AG04449 (cell line): ENCODE results near the gene RPS21.
"Not testable (repeated sequence)": the region's sequence is repeated elsewhere in the genome, so short reads cannot be mapped to it uniquely, and the experiment has no call there.

Experiments used
- CTCF ChIA-PET: fragments of 350-600 bp; formaldehyde crosslinking; extraction: SDS; loops from one replicate; lab custom pipeline; 2021; ENCODE audit warnings: antibody characterized with exemption; lab: Yijun Ruan, JAX
- POLR2A ChIA-PET: fragments of 400-600, 350-600 bp; formaldehyde crosslinking; extraction: SDS; loops from one replicate; lab custom pipeline; 2020; ENCODE audit warnings: antibody characterized with exemption, inconsistent platforms; lab: Yijun Ruan, JAX
- DNase-seq: peaks from one replicate; pipeline ENCODE4 v3.0.0-alpha.2; 2010; ENCODE audit warnings: low read depth, low spot score
- H3K4me3 ChIP-seq: 2 replicates; pipeline ENCODE4 v1.5.1; 2011; ENCODE audit warnings: low read depth, mild to moderate bottlenecking, control low read depth, low read length
- CTCF ChIP-seq: IDR thresholded peaks from one replicate; pipeline ENCODE4 v1.5.1; 2011; ENCODE audit warnings: mild to moderate bottlenecking, moderate library complexity, low read length, control low read depth, inconsistent platforms; ENCODE audit not compliant: insufficient read depth; ENCODE audit errors: missing control alignments

Gene RPS21

DNA sequence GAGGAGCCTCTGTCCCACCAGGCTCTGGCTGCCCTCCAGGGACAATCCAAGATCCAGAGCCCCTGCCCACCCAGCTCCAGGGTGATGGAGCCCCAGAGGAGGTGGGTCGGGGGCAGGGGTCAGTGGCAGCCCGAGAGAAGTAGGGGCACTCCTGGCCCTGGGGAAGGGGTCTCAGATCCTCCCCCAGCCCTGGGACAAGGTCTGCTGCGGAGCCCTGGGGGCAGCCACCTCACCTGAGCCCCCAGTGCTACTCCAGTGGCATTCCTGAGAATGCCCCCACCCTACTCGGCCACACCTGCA is 17.1 kb upstream of the RPS21 start:
- POLR2A ChIA-PET, result no interaction called here
- CTCF ChIA-PET, result interaction anchor here (0.5 to 4.9 kb wide), 8 partner anchors 9 to 842 kb away, joined by 3 to 27 read pairs (median 5); partner anchors contain the start of genes ADRM1 and RPS21
- H3K4me3 ChIP-seq, result no peak overlapping the region

GRCh38 chr20:62370115-62370806 is 16.6 kb upstream of the RPS21 start:
- no peak for DNase-seq
- ChIA-PET POLR2A (no interaction called here), CTCF (interaction anchor here (0.5 to 4.9 kb wide), 6 partner anchors 12 to 841 kb away, joined by 3 to 27 read pairs (median 8); partner anchors contain the start of genes ADRM1 and RPS21)
- no peak for TF ChIP-seq CTCF
- no peak overlapping the region for H3K4me3 ChIP-seq

More for the DNA sequence above, 17.1 kb upstream of the RPS21 start:
- DNase-seq, result no peak
- no peak for TF ChIP-seq CTCF

GRCh38 chr20:62370807-62371587 is 15.9 kb upstream of the RPS21 start:
- TF ChIP-seq CTCF, result no peak
- H3K4me3 ChIP-seq, result no peak overlapping the region
- ChIA-PET POLR2A (no interaction called here), CTCF (interaction anchor here (2.1 to 4.9 kb wide), 2 partner anchors 12 to 71 kb away, joined by 22 to 24 read pairs; no protein-coding TSS in a partner anchor)
- DNase-seq, result no peak

GRCh38 chr20:62371588-62372041 is 15.3 kb upstream of the RPS21 start:
- no peak for DNase-seq
- ChIA-PET CTCF (interaction anchor here (0.8 to 4.9 kb wide), 3 partner anchors 11 to 72 kb away, joined by 3 to 24 read pairs (median 22); partner anchors contain the start of gene ADRM1), POLR2A (no interaction called here)
- H3K4me3 ChIP-seq, result no peak overlapping the region
- TF ChIP-seq CTCF, result no peak

GRCh38 chr20:62372042-62372993 is 14.6 kb upstream of the RPS21 start:
- no peak for TF ChIP-seq CTCF
- no peak overlapping the region for H3K4me3 ChIP-seq
- POLR2A ChIA-PET, result no interaction called here
- CTCF ChIA-PET, result interaction anchor here (0.8 to 2.1 kb wide), 3 partner anchors 10 to 70 kb away, joined by 3 to 22 read pairs (median 3); partner anchors contain the start of gene ADRM1
- no peak for DNase-seq

GRCh38 chr20:62373631-62374179 is 13.2 kb upstream of the RPS21 start:
- H3K4me3 ChIP-seq, DNase-seq, POLR2A ChIA-PET: not testable (repeated sequence)
- CTCF ChIA-PET, result interaction anchor here (0.6 to 4.4 kb wide), 4 partner anchors 9 to 72 kb away, joined by 4 to 37 read pairs (median 15); partner anchors contain the start of gene ADRM1
